Astrocyte (in vitro differentiated cells and primary cell): Measurements from ENCODE around the gene ITPRID1. TPM values are rescaled to one million over a fixed set of nuclear protein-coding genes. Genes with fewer than 3 reads are reported as not detected.

ENCODE experiments used
- DNase-seq: peaks from one replicate; pipeline ENCODE4 v3.0.0-alpha.2; 2010; ENCODE audit warnings: low read depth
- FAIRE-seq: peaks from 2 replicates; lab custom pipeline; 2011; peaks lifted over from hg19 to GRCh38; lab: Jason Lieb, UNC
- H2AFZ ChIP-seq: 2 replicates; pipeline ENCODE4 v1.6.0; 2012; ENCODE audit warnings: low read depth, low read length, inconsistent platforms
- H3K27ac ChIP-seq: 2 replicates; pipeline ENCODE4 v1.5.1; 2011; ENCODE audit warnings: low read depth, low read length, inconsistent platforms
- H3K27me3 ChIP-seq: 2 replicates; pipeline ENCODE4 v1.6.0; 2011; ENCODE audit warnings: low read length, inconsistent platforms; ENCODE audit not compliant: insufficient read depth
- H3K36me3 ChIP-seq: 2 replicates; pipeline ENCODE4 v1.5.1; 2011; ENCODE audit warnings: low read length, inconsistent platforms; ENCODE audit not compliant: insufficient read depth
- H3K4me1 ChIP-seq: 2 replicates; pipeline ENCODE4 v1.5.1; 2011; ENCODE audit warnings: low read length, inconsistent platforms; ENCODE audit not compliant: insufficient read depth
- H3K4me2 ChIP-seq: 2 replicates; pipeline ENCODE4 v1.6.0; 2012; ENCODE audit warnings: low read length, inconsistent platforms
- H3K4me3 ChIP-seq: 2 replicates; pipeline ENCODE4 v1.5.1; 2011; ENCODE audit warnings: low read depth, mild to moderate bottlenecking, low read length, inconsistent platforms; ENCODE audit not compliant: insufficient read depth
- H3K79me2 ChIP-seq: 2 replicates; pipeline ENCODE4 v1.6.0; 2012; ENCODE audit warnings: mild to moderate bottlenecking, low read length, inconsistent platforms; ENCODE audit not compliant: insufficient read depth
- H3K9ac ChIP-seq: 2 replicates; pipeline ENCODE4 v1.6.0; 2012; ENCODE audit warnings: mild to moderate bottlenecking, low read length, inconsistent platforms
- H3K9me3 ChIP-seq: 2 replicates; pipeline ENCODE4 v1.5.1; 2012; ENCODE audit warnings: low read depth, mild to moderate bottlenecking, low read length, inconsistent platforms; ENCODE audit not compliant: insufficient read depth
- H4K20me1 ChIP-seq: 2 replicates; pipeline ENCODE4 v1.6.0; 2012; ENCODE audit warnings: low read length, inconsistent platforms; ENCODE audit not compliant: insufficient read depth
- H3K27ac Mint-ChIP-seq: one replicate; pipeline ENCODE4 v1.8.0; 2021; ENCODE audit warnings: mild to moderate bottlenecking, mixed read lengths; ENCODE audit not compliant: unreplicated experiment
- H3K27me3 Mint-ChIP-seq: one replicate; pipeline ENCODE4 v1.8.0; 2021; ENCODE audit warnings: low read depth, mixed read lengths; ENCODE audit not compliant: unreplicated experiment
- H3K36me3 Mint-ChIP-seq: one replicate; pipeline ENCODE4 v1.8.0; 2021; ENCODE audit warnings: low read depth, mixed read lengths; ENCODE audit not compliant: unreplicated experiment
- H3K4me1 Mint-ChIP-seq: one replicate; pipeline ENCODE4 v1.8.0; 2021; ENCODE audit warnings: low read depth, mixed read lengths; ENCODE audit not compliant: unreplicated experiment
- H3K4me3 Mint-ChIP-seq: one replicate; pipeline ENCODE4 v1.8.0; 2021; ENCODE audit warnings: mild to moderate bottlenecking, moderate library complexity, mixed read lengths; ENCODE audit not compliant: unreplicated experiment
- H3K9me3 Mint-ChIP-seq: one replicate; pipeline ENCODE4 v1.8.0; 2021; ENCODE audit warnings: mild to moderate bottlenecking, mixed read lengths; ENCODE audit not compliant: unreplicated experiment
- CTCF ChIP-seq: IDR thresholded peaks from 2 replicates; pipeline ENCODE4 v1.5.1; 2011; ENCODE audit warnings: low read depth, mild to moderate bottlenecking, inconsistent platforms, low read length, moderate library complexity; ENCODE audit not compliant: insufficient read depth
- EZH2 ChIP-seq: IDR thresholded peaks from 2 replicates; pipeline ENCODE4 v1.6.1; 2012; ENCODE audit warnings: mild to moderate bottlenecking, low read length, inconsistent platforms; ENCODE audit not compliant: insufficient read depth
- total RNA-seq: library from RNA; stranded (reverse); gene quantifications from 2 replicates; pipeline ENCODE4 v1.2.1, GENCODE V29; 2021

ITPRID1 gene
- total RNA-seq, 1 donor from 2014 or later: not detected

GRCh38 chr7:31665546-31665945, 151.7 kb downstream of the ITPRID1 start:
- Mint-ChIP-seq H3K4me3 (no peak overlapping the region), H3K27me3 (peaks cover 6% of the 10 kb centered on the region), H3K4me1 (no peaks in the 10 kb centered on the region), H3K27ac (no peak overlapping the region), H3K36me3 (no peaks in the 10 kb centered on the region), H3K9me3 (no peaks in the 10 kb centered on the region)
- Histone ChIP-seq H3K36me3 (no peaks in the 10 kb centered on the region), H2AFZ (no peak overlapping the region), H3K4me3 (no peak overlapping the region), H3K79me2 (no peaks in the 10 kb centered on the region), H4K20me1 (no peaks in the 10 kb centered on the region), H3K27ac (no peak overlapping the region), H3K27me3 (no peaks in the 10 kb centered on the region), H3K4me1 (no peaks in the 10 kb centered on the region), H3K9ac (no peak overlapping the region), H3K9me3 (no peaks in the 10 kb centered on the region), H3K4me2 (no peak overlapping the region)
- TF ChIP-seq EZH2 (no peak), CTCF (no peak)
- FAIRE-seq (no peak), DNase-seq (no peak)

GRCh38 chr7:31669461-31669860, 155.6 kb downstream of the ITPRID1 start:
- H3K4me3 Mint-ChIP-seq: no peak overlapping the region
- peaks cover 3% of the 10 kb centered on the region for H3K27me3 Mint-ChIP-seq
- TF ChIP-seq CTCF (no peak), EZH2 (no peak)
- H3K4me1 ChIP-seq: no peaks in the 10 kb centered on the region
- H3K79me2 ChIP-seq: no peaks in the 10 kb centered on the region
- DNase-seq (no peak), FAIRE-seq (no peak)
- no peaks in the 10 kb centered on the region for H3K9me3 Mint-ChIP-seq
- no peak overlapping the region for H3K4me3 ChIP-seq
- H3K36me3 ChIP-seq: no peaks in the 10 kb centered on the region
- H3K27me3 ChIP-seq: no peaks in the 10 kb centered on the region
- H3K27ac Mint-ChIP-seq: no peak overlapping the region
- no peak overlapping the region for H3K9ac ChIP-seq
- H3K4me2 ChIP-seq: no peak overlapping the region
- H3K4me1 Mint-ChIP-seq: no peaks in the 10 kb centered on the region
- no peak overlapping the region for H2AFZ ChIP-seq
- no peaks in the 10 kb centered on the region for H3K36me3 Mint-ChIP-seq
- H3K27ac ChIP-seq: no peak overlapping the region
- no peaks in the 10 kb centered on the region for H3K9me3 ChIP-seq
- no peaks in the 10 kb centered on the region for H4K20me1 ChIP-seq

GRCh38 chr7:31679574-31680305, 165.8 kb downstream of the ITPRID1 start:
- TF ChIP-seq EZH2 (no peak), CTCF (no peak)
- Mint-ChIP-seq H3K4me1 (no peaks in the 10 kb centered on the region), H3K4me3 (no peak overlapping the region), H3K36me3 (no peaks in the 10 kb centered on the region), H3K9me3 (no peaks in the 10 kb centered on the region), H3K27me3 (peaks cover 2% of the 10 kb centered on the region), H3K27ac (no peak overlapping the region)
- Histone ChIP-seq H3K79me2 (no peaks in the 10 kb centered on the region), H3K4me2 (no peak overlapping the region), H4K20me1 (no peaks in the 10 kb centered on the region), H3K4me1 (no peaks in the 10 kb centered on the region), H3K4me3 (no peak overlapping the region), H3K36me3 (no peaks in the 10 kb centered on the region), H3K9ac (no peak overlapping the region), H3K9me3 (no peaks in the 10 kb centered on the region), H2AFZ (no peak overlapping the region), H3K27me3 (no peaks in the 10 kb centered on the region), H3K27ac (no peak overlapping the region)
- DNase-seq: no peak
- no peak for FAIRE-seq
